KOPT-K1 (cell line): ENCODE measurements around the gene PIEZO1.
"Not testable (repeated sequence)": the region's sequence is repeated elsewhere in the genome, so short reads cannot be mapped to it uniquely, and the experiment has no call there.

Experiments used
- H3K27ac ChIP-seq: fragments of 200-600 bp; sonication (generic); 2 replicates; pipeline ENCODE4 v1.5.1; 2016; ENCODE audit warnings: antibody characterized with exemption, mild to moderate bottlenecking, low read depth, low read length; ENCODE audit not compliant: poor library complexity, severe bottlenecking
- H3K36me3 ChIP-seq: fragments of 200-600 bp; sonication (generic); 2 replicates; pipeline ENCODE4 v1.5.1; 2017; ENCODE audit warnings: antibody characterized with exemption, mild to moderate bottlenecking, low read length, moderate library complexity; ENCODE audit not compliant: insufficient read depth
- H3K9me3 ChIP-seq: fragments of 200-600 bp; sonication (generic); 2 replicates; pipeline ENCODE4 v1.5.1; 2017; ENCODE audit warnings: antibody characterized with exemption, low read length, mild to moderate bottlenecking; ENCODE audit not compliant: insufficient read depth, poor library complexity, severe bottlenecking

Gene PIEZO1

DNA sequence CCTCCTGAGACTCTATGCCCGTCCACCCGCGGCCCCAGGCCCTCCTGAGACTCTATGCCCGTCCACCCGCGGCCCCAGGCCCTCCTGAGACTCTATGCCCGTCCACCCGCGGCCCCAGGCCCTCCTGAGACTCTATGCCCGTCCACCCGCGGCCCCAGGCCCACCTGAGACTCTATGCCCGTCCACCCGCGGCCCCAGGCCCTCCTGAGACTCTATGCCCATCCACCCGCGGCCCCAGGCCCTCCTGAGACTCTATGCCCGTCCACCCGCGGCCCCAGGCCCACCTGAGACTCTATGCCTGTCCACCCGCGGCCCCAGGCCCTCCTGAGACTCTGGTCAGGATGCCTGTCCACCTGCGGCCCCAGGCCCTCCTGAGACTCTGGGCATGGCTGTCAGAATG, 13.2 kb downstream of the PIEZO1 start:
- not testable (repeated sequence) for H3K9me3 ChIP-seq, H3K27ac ChIP-seq
- H3K36me3 ChIP-seq: peaks cover 76% of the 10 kb centered on the region; the same call in 1 of the 2 replicates

DNA sequence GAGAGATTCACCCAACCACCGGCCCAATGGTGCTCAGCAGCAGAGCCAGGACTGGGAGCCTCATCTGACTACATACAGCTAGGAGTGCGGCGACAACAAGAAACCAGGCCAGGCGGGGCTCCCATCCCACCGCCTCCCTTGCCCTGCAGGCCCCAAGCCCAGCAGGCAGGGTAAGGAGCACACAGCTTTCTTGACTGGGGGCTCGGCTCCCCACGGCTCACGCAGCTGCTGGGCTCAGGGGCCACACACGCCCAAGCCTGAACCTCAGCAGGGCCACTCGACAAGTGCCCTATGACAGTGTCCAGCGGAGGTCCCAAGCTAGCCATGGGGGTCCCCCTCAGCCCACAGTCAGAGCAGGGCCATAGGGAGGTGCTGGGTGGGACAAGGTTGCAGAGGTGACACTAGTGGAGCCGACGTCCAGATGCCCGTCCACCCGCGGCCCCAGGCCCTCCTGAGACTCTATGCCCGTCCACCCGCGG, 13.7 kb downstream of the PIEZO1 start:
- no peaks in the 10 kb centered on the region for H3K9me3 ChIP-seq
- H3K27ac ChIP-seq: no peak overlapping the region
- peaks cover 76% of the 10 kb centered on the region for H3K36me3 ChIP-seq

DNA sequence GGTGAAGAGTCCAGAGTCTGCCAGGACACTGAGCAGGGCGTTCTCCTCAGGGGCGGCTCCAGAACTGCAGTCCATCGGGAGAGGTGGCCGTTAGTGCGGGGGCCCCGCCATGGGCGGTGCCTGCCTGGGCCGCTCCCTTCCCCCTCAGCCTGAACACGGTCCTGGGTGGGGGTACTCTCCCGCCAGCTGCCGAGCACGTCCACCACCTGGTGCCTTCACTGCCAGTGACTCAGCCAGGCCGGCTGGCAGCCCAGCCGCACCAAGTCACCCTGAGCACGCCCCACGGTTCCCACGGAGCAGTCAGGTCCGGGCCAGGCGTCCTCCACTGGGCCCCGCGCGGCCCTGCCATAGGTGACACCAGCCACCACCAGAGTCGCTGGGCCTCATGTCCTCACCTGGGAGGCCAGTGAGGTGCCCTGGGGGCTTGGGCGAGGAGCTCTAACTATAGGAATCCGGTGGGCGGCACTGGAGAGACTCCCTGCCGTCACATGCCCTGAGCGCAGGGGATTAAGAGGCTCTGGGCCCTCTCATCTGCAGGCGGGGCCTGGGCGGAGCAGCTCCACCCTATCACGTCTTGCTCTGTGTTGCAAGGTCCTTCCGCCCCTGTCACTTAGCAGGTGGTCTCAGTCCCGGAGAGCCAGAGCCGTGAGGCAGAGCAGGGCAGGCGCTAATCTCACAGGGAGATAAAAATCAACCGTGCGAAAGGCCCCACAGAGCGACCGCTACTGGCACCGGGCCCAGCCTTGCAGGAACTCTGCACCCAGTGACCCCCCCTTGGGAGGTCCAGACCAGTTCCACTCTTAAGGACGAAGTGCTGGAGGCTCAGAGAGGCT, 14.3 kb downstream of the PIEZO1 start:
- Histone ChIP-seq H3K27ac (no peak overlapping the region), H3K36me3 (peaks cover 79% of the 10 kb centered on the region), H3K9me3 (no peaks in the 10 kb centered on the region)

DNA sequence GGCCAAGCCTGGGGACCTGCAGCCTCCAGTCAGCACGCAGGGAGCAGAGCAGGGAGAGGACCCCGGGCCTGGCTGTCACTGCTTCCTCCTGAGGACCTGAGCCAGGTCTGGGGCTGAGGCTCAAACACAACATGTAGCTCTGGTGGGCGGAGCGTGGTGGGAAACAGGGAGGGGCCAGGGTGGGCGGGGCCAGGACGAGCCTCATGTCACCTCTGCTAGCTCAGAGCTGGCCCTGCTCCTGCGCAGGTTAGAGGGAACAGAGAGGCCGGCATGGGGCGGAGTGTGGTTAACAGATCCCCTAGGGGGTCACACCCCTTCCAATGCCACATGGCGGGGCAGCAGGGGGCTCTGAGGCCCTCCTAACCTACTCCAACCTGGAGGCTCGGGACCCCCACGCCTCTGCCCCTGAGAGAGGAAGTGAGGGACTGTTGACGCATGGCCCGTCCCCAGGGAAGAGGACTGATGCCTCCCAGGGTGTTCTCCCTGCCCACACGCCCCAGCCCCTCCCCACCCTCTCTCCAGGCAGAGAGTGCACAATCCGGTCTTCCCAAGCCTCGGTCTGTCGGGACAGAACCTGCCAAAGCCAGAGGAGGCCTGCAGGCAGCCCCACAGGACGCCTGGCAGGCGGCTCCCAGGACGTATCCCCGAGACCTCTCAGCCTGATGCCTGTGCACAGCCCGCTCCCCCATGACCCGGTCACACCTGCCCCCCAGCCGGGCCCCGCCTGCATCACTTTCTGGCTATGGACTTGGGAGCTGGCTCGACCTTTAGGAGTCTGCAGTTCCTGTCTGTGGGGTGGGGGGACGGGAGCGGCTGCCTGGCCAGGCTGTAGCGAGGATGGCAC, 15.2 kb downstream of the PIEZO1 start:
- no peak overlapping the region for H3K27ac ChIP-seq

DNA sequence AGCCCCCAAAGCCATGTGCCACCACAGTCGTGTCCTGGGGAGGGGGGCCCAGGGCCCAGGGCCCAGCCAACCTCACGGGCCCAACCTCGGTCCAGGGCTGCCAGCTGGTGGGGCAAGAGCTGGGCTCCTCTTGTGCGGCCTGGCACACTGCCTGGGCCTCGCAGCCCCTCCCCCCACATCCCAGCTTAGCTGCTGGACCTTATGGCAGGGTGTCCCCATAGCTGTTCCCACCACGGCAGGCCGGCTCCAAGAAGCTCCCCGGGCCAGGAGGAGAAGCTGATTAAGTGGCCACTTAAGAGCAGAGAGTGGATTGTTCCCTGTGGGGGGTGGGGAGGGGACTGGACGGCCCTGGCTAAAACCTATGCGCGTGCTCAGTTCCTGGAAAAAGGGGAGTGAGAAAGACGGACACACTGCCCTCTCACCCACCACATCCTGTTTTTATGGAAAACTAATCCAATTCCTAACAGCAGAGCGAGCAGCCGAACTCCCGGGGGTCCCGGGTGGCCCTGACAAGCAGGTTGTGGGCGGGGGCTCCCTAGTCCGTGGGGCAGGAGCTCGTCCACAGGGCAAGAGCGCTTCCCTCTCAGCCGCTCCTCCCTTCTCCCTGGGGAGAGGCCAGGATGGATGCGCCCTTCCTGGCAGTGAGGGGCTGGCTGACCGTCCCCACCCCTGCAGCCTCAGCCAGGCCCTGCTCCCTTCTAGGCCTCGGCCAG, 16.8 kb downstream of the PIEZO1 start:
- H3K27ac ChIP-seq: no peak overlapping the region

More for the DNA sequence above, 15.2 kb downstream of the PIEZO1 start:
- Histone ChIP-seq H3K9me3 (no peaks in the 10 kb centered on the region), H3K36me3 (peaks cover 79% of the 10 kb centered on the region)

DNA sequence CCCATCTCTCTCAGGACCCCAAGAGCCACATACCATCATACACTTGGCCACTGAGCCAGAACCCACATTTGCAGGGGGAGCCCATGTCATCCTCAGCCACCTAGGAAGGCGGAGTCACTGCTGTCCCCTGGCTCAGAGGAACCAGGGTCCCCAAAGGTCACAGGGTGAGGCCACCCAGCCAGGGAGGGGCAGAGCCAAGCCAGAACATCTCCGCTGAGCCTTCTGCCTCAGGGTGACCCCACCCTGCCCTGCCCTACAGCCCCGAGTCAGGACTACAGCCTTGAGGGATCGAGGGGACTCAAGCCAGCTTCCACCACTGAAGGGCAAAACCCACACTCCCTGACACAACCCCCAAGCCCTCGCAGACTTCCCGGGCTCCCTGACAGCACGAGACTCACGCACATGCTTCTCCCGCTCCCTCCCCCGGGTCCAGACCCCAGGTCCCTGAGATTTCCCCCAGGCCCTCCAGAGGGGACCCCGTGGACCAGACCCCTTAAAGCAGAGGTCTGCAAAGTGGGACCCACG, 17.4 kb downstream of the PIEZO1 start:
- no peaks in the 10 kb centered on the region for H3K9me3 ChIP-seq
- H3K27ac ChIP-seq: no peak overlapping the region
- H3K36me3 ChIP-seq: peaks cover 82% of the 10 kb centered on the region

More for the DNA sequence above, 16.8 kb downstream of the PIEZO1 start:
- Histone ChIP-seq H3K9me3 (no peaks in the 10 kb centered on the region), H3K36me3 (peaks cover 82% of the 10 kb centered on the region)

DNA sequence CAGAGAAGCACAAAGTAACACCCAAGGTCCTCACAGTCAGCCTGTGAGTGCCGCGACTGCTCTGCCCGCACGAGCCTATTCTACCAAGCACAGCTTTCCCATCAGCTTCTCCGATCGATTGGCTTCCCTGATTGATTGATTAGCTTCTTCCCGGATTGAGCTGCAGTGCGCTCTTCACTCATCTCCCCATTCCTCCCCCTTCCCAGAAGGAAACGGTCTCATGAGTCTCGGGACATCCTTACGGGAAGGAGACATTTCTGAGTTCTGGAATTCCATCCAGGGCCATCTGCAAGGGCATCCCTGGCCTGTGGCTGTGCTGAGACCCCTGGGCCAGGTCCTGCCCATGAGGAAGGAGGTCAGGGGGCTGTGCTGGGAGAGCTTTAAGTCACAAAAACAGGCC, 18.0 kb downstream of the PIEZO1 start:
- Histone ChIP-seq H3K9me3 (no peaks in the 10 kb centered on the region), H3K27ac (no peak overlapping the region), H3K36me3 (peaks cover 82% of the 10 kb centered on the region)

DNA sequence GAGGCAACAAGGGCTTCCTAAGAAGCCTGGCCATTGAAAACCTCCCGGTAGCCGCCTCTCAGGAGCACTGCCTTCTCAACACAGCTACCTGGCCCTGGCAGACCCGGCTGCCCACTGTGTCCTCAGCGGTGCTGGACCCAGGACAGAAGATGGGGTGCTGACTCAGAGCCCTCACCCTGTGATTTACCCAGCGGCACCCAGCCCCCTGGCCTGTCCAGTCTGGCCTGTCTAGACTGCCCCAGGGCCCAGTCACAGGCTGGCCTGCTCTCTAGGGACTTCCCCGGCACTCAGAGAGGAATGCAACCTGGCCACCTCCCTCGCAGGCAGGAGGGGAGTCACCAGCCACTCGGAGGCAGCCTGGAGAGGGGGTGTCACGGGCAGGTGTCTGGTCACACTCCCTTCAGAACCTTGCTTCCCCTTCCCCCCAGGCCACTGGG, 20.1 kb downstream of the PIEZO1 start:
- H3K9me3 ChIP-seq: no peaks in the 10 kb centered on the region
- peaks cover 79% of the 10 kb centered on the region for H3K36me3 ChIP-seq
- H3K27ac ChIP-seq: peak overlapping the region; percentile 9

DNA sequence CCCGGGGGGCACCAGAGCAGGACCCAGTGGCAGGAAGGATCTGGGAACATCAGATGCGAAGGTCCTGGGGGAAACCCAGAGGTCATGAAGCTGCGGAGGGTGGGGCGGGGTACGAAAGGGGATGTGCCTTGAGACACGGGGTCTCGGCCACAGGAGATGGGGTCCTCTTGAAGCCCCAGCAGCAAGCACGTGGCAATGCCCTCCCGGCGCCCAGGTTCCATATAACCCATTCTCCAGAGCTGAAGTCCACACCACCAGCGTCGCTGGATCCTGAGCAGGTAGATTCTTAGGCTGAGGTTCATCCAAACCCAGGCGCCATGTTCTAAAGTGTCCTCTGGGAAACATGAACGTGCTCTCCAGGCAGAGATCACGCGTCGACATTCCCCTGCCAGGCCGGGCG, 20.9 kb downstream of the PIEZO1 start:
- Histone ChIP-seq H3K27ac (no peak overlapping the region), H3K9me3 (no peaks in the 10 kb centered on the region), H3K36me3 (peaks cover 73% of the 10 kb centered on the region)

DNA sequence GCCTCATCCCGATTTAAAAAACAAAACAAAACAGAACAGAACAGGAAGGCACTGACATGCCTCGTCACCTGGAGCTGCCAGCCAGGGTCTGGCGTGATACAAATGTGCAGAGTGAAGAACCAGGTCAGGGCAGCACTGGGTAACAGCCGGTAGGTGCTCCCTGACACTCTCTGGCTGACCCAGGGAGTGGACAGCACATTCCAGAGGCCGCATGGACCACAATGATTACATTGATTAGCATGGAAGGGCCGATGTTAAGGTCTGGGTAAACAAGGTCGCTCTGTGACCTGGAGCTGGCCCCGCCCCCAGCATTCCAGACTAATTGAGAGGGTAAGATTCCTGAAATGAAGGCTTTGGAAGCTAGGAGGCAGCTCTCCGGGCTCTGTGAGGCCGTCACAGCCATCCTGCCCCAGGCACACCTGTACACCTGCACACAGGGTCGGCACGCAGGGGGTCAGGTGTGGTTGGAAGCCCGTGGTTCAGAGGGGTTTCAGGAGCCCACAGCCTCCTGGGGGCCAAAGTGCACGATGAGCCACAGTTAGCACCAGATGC, 21.4 kb downstream of the PIEZO1 start:
- Histone ChIP-seq H3K9me3 (no peaks in the 10 kb centered on the region), H3K27ac (no peak overlapping the region), H3K36me3 (peaks cover 73% of the 10 kb centered on the region)

DNA sequence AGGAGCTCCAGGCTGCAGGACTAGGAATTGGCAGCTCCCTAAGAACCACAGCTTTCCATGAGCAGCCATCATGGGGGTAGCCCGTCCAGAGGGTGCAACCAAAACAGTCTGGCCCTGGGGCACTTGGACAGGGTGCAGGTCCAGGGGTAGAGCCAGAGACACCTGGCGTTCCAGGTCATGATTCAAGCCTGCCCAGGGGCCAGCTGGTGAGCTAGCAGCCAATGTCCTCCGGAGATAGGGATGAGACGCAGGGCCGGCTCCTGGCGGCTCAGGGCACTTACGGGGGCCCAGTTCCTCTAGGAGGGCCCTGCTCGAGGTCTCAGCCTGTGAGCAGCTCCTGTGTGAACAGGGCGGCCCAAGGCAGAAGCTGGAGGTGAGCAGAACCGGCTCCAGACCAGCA, 22.1 kb downstream of the PIEZO1 start:
- Histone ChIP-seq H3K27ac (no peak overlapping the region), H3K36me3 (peaks cover 78% of the 10 kb centered on the region), H3K9me3 (no peaks in the 10 kb centered on the region)

DNA sequence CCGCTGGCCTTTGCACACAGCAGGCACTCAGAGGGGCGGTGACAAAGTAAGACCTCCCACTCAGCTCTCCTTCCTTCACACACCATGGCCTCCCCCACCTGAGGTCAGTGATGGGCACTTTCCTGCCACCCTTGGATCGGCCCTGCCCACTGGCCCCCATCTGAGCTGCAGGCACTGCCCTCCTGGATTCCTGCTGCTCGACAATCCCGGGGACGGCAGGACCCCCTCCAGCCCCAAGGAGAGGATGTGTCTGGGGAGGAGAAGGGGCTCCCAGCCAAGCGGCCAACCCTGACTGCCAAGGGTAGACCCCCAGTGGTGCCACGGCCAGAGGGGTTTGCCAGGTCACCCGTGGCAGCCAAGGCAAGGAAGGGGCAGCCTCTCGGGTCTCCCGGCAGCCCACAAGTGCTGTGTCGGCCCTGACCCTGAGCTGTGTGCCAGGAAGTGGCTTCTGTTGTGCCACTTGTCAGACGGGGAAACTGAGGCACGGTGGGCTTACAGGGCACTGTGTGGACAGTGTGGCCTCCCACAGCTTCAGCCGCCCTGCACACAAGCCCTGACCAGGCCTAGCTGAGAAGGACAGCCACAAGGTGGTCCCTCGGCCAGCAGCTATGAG, 22.7 kb downstream of the PIEZO1 start:
- Histone ChIP-seq H3K27ac (no peak overlapping the region), H3K36me3 (peaks cover 78% of the 10 kb centered on the region)

DNA sequence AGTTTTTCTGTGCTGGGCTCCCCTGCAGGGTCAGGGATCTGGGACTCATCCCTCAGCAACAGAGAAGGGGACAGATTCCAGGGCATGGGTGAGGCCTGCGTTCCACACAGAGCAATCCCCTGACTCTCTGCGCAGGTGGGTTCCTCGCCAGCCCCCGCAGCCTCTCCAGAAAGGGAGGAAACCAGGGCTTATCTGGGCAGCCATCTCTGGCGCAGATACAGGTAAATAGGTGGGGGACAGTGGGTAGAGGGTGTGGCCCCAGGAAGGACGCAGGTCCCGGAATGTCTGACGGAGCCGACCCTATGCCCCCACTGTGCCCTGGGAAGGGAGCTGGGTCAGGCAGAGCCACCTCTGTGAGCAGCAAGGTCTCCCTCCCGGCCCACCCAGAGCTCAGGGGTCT, 23.2 kb downstream of the PIEZO1 start:
- Histone ChIP-seq H3K27ac (no peak overlapping the region), H3K9me3 (no peaks in the 10 kb centered on the region), H3K36me3 (peaks cover 74% of the 10 kb centered on the region)

More for the DNA sequence above, 22.7 kb downstream of the PIEZO1 start:
- no peaks in the 10 kb centered on the region for H3K9me3 ChIP-seq

DNA sequence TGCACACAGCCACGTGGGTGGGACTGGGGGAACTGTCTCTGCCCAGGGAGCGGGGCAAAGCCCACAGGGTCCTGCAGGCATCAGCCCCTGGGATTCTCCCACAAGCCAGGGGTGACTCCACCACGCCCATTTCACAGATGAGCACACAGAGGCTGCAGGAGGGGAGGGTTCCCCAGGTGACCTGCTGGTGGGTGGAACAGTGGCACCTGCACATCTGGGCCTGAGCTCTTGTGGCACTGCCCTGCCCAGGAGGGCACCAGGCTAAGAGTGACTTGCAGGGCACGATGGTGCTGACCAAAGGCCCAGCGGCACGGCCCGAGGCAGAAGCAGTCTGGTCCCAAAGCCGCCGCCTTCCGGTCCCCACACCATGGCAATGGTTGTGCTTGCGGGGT, 23.9 kb downstream of the PIEZO1 start:
- no peaks in the 10 kb centered on the region for H3K9me3 ChIP-seq
- peaks cover 69% of the 10 kb centered on the region for H3K36me3 ChIP-seq
- no peak overlapping the region for H3K27ac ChIP-seq
